WTC11 (cell line): ENCODE measurements around the gene RTN3. TPM values are rescaled to one million over a fixed set of nuclear protein-coding genes. Genes with fewer than 3 reads are reported as not detected.

Experiments used
- ARID4B ChIP-seq: sonication (generic); formaldehyde crosslinking; IDR thresholded peaks from 2 replicates; pipeline ENCODE4 v1.8.0; 2023; ENCODE audit warnings: missing genetic modification reagents, mild to moderate bottlenecking, borderline replicate concordance
- CTCF ChIP-seq: fragments of 200-600 bp; IDR thresholded peaks from 2 replicates; pipeline ENCODE4 v1.8.0; 2022; ENCODE audit warnings: antibody characterized with exemption
- E2F1 ChIP-seq: sonication (generic); formaldehyde crosslinking; IDR thresholded peaks from 2 replicates; pipeline ENCODE4 v1.8.0; 2022; ENCODE audit warnings: mild to moderate bottlenecking, missing genetic modification reagents
- E2F5 ChIP-seq: sonication (generic); formaldehyde crosslinking; IDR thresholded peaks from 2 replicates; pipeline ENCODE4 v1.8.1; 2022; ENCODE audit warnings: mild to moderate bottlenecking, moderate library complexity, missing genetic modification reagents
- ELF4 ChIP-seq: sonication (generic); formaldehyde crosslinking; IDR thresholded peaks from 2 replicates; pipeline ENCODE4 v1.8.1; 2022; ENCODE audit warnings: low read depth, mild to moderate bottlenecking, moderate library complexity, missing genetic modification reagents
- EMX1 ChIP-seq: fragments of 250-450 bp; sonication (Bioruptor Pico); IDR thresholded peaks from 2 replicates; pipeline ENCODE4 v1.8.0; 2021; ENCODE audit warnings: mild to moderate bottlenecking
- ETV6 ChIP-seq: sonication (generic); formaldehyde crosslinking; IDR thresholded peaks from 2 replicates; pipeline ENCODE4 v1.8.1; 2022; ENCODE audit warnings: mild to moderate bottlenecking, missing genetic modification reagents
- FOXK1 ChIP-seq: sonication (generic); formaldehyde crosslinking; IDR thresholded peaks from 2 replicates; pipeline ENCODE4 v1.8.0; 2022; ENCODE audit warnings: mild to moderate bottlenecking, moderate library complexity, missing genetic modification reagents
- FOXP1 ChIP-seq: sonication (generic); formaldehyde crosslinking; IDR thresholded peaks from 2 replicates; pipeline ENCODE4 v1.8.0; 2022; ENCODE audit warnings: missing genetic modification reagents, mild to moderate bottlenecking, moderate library complexity, borderline replicate concordance
- GTF2I ChIP-seq: fragments of 250-450 bp; sonication (Bioruptor Pico); conservative IDR thresholded peaks from 2 replicates; pipeline ENCODE4 v1.4.0; 2021; ENCODE audit warnings: mild to moderate bottlenecking
- HMGA2 ChIP-seq: fragments of 250-450 bp; sonication (Bioruptor Pico); IDR thresholded peaks from 2 replicates; pipeline ENCODE4 v1.4.0; 2021; ENCODE audit warnings: mild to moderate bottlenecking, moderate library complexity
- IRF2 ChIP-seq: sonication (generic); formaldehyde crosslinking; IDR thresholded peaks from 2 replicates; pipeline ENCODE4 v1.8.0; 2022; ENCODE audit warnings: low read depth, missing genetic modification reagents, borderline replicate concordance
- KAT7 ChIP-seq: sonication (generic); formaldehyde crosslinking; IDR thresholded peaks from 2 replicates; pipeline ENCODE4 v1.8.1; 2023; ENCODE audit warnings: missing genetic modification reagents, mild to moderate bottlenecking, borderline replicate concordance
- NFATC4 ChIP-seq: fragments of 250-450 bp; sonication (Bioruptor Pico); IDR thresholded peaks from 2 replicates; pipeline ENCODE4 v1.9.0; 2021; ENCODE audit warnings: mild to moderate bottlenecking
- NFE2L1 ChIP-seq: sonication (generic); formaldehyde crosslinking; IDR thresholded peaks from 2 replicates; pipeline ENCODE4 v1.8.1; 2023; ENCODE audit warnings: missing genetic modification reagents
- NFYB ChIP-seq: sonication (generic); formaldehyde crosslinking; conservative IDR thresholded peaks from 2 replicates; pipeline ENCODE4 v1.8.0; 2022; ENCODE audit warnings: low read depth, missing genetic modification reagents
- RELA ChIP-seq: sonication (generic); formaldehyde crosslinking; IDR thresholded peaks from 2 replicates; pipeline ENCODE4 v1.8.1; 2022; ENCODE audit warnings: missing genetic modification reagents, mild to moderate bottlenecking, borderline replicate concordance
- USF1 ChIP-seq: sonication (generic); formaldehyde crosslinking; IDR thresholded peaks from 2 replicates; pipeline ENCODE4 v1.8.0; 2022; ENCODE audit warnings: mild to moderate bottlenecking, missing genetic modification reagents
- ZNF232 ChIP-seq: sonication (generic); formaldehyde crosslinking; IDR thresholded peaks from 2 replicates; pipeline ENCODE4 v1.8.0; 2022; ENCODE audit warnings: mild to moderate bottlenecking, missing genetic modification reagents
- ZNF423 ChIP-seq: fragments of 250-450 bp; sonication (Bioruptor Pico); IDR thresholded peaks from 2 replicates; pipeline ENCODE4 v2.1.2; 2022; ENCODE audit warnings: mild to moderate bottlenecking, moderate library complexity
- ZNF671 ChIP-seq: fragments of 250-450 bp; sonication (Bioruptor Pico); IDR thresholded peaks from 2 replicates; pipeline ENCODE4 v1.8.0; 2021; ENCODE audit warnings: mild to moderate bottlenecking
- total RNA-seq: library from RNA; stranded (reverse); gene quantifications from 3 replicates; pipeline ENCODE4 v1.2.3, GENCODE V29; 2021
- TF ChIP-seq, protein P1 (sequence below): fragments of 250-450 bp; sonication (Bioruptor Pico); IDR thresholded peaks from 2 replicates; pipeline ENCODE4 v1.9.0; 2021; ENCODE audit warnings: moderate library complexity, mild to moderate bottlenecking, inconsistent platforms, borderline replicate concordance
- TF ChIP-seq, protein P2 (sequence below): sonication (generic); formaldehyde crosslinking; IDR thresholded peaks from 2 replicates; pipeline ENCODE4 v1.8.0; 2023; ENCODE audit warnings: mild to moderate bottlenecking, missing genetic modification reagents
- TF ChIP-seq, protein P3 (sequence below): sonication (generic); formaldehyde crosslinking; IDR thresholded peaks from 2 replicates; pipeline ENCODE4 v1.8.1; 2023; ENCODE audit warnings: mild to moderate bottlenecking, missing genetic modification reagents

RTN3 gene
- total RNA-seq, 1 experiment from 2014 or later = 159 TPM

GRCh38 chr11:63763496-63764339 lies 82.4 kb downstream of the RTN3 start (continued):
- TF ChIP-seq NFE2L1 (peak; percentile 54; the same call in 1 of the 2 replicates), FOXP1 (CRISPR knock-in tag) (peak; percentile 46; the same call in 1 of the 2 replicates), NFYB (CRISPR knock-in tag) (0 out of 2 replicates have a peak, but pooled peaks have one; percentile 1), ZNF232 (CRISPR knock-in tag) (0 out of 2 replicates have a peak, but pooled peaks have one; percentile 50), ARID4B (CRISPR knock-in tag) (peak; percentile 56; the same call in 1 of the 2 replicates), E2F5 (peak; percentile 44; the same call in 1 of the 2 replicates), E2F1 (CRISPR knock-in tag) (no peak; the same call in 1 of the 2 replicates), KAT7 (peak; percentile 84; the same call in 1 of the 2 replicates), NFATC4 (peak; percentile 73; the same call in 1 of the 2 replicates), CTCF (no peak), EMX1 (CRISPR knock-in tag) (peak; percentile 68; the same call in 1 of the 2 replicates), USF1 (CRISPR knock-in tag) (peak; percentile 37; the same call in 1 of the 2 replicates), ELF4 (CRISPR knock-in tag) (0 out of 2 replicates have a peak, but pooled peaks have one; percentile 26), HMGA2 (CRISPR knock-in tag) (no peak), ETV6 (peak; percentile 70; the same call in 1 of the 2 replicates), FOXK1 (CRISPR knock-in tag) (peak; percentile 45; the same call in 1 of the 2 replicates), ZNF423 (CRISPR knock-in tag) (no peak), GTF2I (CRISPR knock-in tag) (no peak), IRF2 (CRISPR knock-in tag) (no peak), RELA (peak; percentile 52; the same call in 1 of the 2 replicates), ZNF671 (peak; percentile 70)
- TF ChIP-seq, protein P1, sequence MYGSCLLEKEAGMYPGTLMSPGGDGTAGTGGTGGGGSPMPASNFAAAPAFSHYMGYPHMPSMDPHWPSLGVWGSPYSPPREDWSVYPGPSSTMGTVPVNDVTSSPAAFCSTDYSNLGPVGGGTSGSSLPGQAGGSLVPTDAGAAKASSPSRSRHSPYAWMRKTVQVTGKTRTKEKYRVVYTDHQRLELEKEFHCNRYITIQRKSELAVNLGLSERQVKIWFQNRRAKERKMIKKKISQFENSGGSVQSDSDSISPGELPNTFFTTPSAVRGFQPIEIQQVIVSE (CRISPR knock-in tag) = no peak
- TF ChIP-seq, protein P2, sequence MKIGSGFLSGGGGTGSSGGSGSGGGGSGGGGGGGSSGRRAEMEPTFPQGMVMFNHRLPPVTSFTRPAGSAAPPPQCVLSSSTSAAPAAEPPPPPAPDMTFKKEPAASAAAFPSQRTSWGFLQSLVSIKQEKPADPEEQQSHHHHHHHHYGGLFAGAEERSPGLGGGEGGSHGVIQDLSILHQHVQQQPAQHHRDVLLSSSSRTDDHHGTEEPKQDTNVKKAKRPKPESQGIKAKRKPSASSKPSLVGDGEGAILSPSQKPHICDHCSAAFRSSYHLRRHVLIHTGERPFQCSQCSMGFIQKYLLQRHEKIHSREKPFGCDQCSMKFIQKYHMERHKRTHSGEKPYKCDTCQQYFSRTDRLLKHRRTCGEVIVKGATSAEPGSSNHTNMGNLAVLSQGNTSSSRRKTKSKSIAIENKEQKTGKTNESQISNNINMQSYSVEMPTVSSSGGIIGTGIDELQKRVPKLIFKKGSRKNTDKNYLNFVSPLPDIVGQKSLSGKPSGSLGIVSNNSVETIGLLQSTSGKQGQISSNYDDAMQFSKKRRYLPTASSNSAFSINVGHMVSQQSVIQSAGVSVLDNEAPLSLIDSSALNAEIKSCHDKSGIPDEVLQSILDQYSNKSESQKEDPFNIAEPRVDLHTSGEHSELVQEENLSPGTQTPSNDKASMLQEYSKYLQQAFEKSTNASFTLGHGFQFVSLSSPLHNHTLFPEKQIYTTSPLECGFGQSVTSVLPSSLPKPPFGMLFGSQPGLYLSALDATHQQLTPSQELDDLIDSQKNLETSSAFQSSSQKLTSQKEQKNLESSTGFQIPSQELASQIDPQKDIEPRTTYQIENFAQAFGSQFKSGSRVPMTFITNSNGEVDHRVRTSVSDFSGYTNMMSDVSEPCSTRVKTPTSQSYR (CRISPR knock-in tag) = peak; percentile 96
- TF ChIP-seq, protein P3, sequence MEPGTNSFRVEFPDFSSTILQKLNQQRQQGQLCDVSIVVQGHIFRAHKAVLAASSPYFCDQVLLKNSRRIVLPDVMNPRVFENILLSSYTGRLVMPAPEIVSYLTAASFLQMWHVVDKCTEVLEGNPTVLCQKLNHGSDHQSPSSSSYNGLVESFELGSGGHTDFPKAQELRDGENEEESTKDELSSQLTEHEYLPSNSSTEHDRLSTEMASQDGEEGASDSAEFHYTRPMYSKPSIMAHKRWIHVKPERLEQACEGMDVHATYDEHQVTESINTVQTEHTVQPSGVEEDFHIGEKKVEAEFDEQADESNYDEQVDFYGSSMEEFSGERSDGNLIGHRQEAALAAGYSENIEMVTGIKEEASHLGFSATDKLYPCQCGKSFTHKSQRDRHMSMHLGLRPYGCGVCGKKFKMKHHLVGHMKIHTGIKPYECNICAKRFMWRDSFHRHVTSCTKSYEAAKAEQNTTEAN (CRISPR knock-in tag) = peak; percentile 19; the same call in 1 of the 2 replicates
